Measurements from ENCODE around the gene ICOSLG.

Gene ICOSLG

GRCh38 chr21:44279354-44280260 is 38.9 kb upstream of the ICOSLG start:
- no peaks in the 10 kb centered on the region for H3K4me1 ChIP-seq (ENCODE audit: control insufficient read depth, insufficient read depth, low read length)
- H3K9me3 ChIP-seq (ENCODE audit: control insufficient read depth, low read length): no peaks in the 10 kb centered on the region
- peaks cover under 1% of the 10 kb centered on the region for H3K27me3 ChIP-seq (ENCODE audit: control insufficient read depth, insufficient read depth, low read length)
- no peak overlapping the region for H3K4me3 ChIP-seq (ENCODE audit: low read length)
- no peak overlapping the region for H3K9ac ChIP-seq (ENCODE audit: low read length)
- no peaks in the 10 kb centered on the region for H3K36me3 ChIP-seq (ENCODE audit: control insufficient read depth, insufficient read depth, low read length)

GRCh38 chr21:44275041-44275440 is 34.3 kb upstream of the ICOSLG start:
- Histone ChIP-seq H3K4me1 (ENCODE audit: control insufficient read depth, insufficient read depth, low read length) (no peaks in the 10 kb centered on the region), H3K4me3 (ENCODE audit: low read length) (no peak overlapping the region), H3K9me3 (ENCODE audit: control insufficient read depth, low read length) (no peaks in the 10 kb centered on the region), H3K36me3 (ENCODE audit: control insufficient read depth, insufficient read depth, low read length) (no peaks in the 10 kb centered on the region), H3K27me3 (ENCODE audit: control insufficient read depth, insufficient read depth, low read length) (no peaks in the 10 kb centered on the region), H3K9ac (ENCODE audit: low read length) (no peak overlapping the region)

DNA sequence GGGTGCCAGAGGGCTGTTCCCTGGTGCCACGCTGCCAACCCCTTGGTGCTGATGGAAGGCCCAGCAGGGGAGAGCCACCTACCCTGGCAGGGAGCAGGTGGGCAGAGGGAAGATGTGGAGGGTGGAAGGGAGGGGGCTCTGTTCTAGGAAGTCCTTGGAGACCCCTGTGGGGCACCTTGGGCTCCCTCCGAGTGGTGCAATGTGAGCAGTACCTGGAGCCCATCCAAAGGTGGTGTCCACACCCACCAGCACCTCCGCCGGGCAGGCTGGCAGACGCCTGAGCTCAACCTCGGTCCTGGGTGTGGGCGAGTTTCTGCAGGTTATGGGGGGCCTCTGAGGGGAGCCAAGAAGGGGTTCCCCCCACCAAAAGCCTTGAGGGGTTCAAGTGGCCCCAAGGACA is 32.3 kb upstream of the ICOSLG start:
- no peak overlapping the region for H3K4me3 ChIP-seq (ENCODE audit: low read length)
- H3K9me3 ChIP-seq (ENCODE audit: control insufficient read depth, low read length): no peaks in the 10 kb centered on the region
- H3K36me3 ChIP-seq (ENCODE audit: control insufficient read depth, insufficient read depth, low read length): no peaks in the 10 kb centered on the region
- H3K9ac ChIP-seq (ENCODE audit: low read length): no peak overlapping the region
- H3K27me3 ChIP-seq (ENCODE audit: control insufficient read depth, insufficient read depth, low read length): no peaks in the 10 kb centered on the region
- no peaks in the 10 kb centered on the region for H3K4me1 ChIP-seq (ENCODE audit: control insufficient read depth, insufficient read depth, low read length)

DNA sequence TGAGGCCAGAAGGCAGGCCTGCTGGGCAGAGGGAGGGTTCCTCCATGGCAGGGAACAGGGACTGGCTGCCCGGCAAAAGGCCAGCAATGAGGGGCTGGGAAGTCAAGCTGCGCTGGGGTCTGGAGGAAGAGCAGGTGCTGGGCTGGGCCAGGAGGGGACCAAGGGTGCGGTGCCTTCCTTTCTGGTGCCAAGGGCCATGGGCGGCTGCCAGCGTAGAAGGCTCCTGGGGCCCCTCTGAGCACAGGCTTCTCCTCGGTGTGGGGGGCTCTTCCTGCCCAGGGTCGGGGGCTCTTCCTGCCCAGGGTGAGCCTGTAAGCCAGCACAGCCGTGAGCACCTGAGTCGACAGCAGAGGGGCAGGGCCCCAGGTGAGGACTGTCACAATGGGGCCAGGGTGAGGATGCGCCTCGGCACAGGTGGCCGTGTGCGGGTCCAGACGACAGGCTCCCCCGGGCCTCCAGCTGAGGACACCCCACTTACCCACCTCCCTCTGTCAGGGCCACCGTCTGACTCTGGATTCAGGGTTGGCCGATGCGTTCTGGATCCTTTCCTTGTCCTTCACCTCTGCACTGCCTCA is 31.6 kb upstream of the ICOSLG start:
- H3K9ac ChIP-seq (ENCODE audit: low read length): no peak overlapping the region
- H3K4me3 ChIP-seq (ENCODE audit: low read length): no peak overlapping the region
- H3K9me3 ChIP-seq (ENCODE audit: control insufficient read depth, low read length): no peaks in the 10 kb centered on the region
- no peaks in the 10 kb centered on the region for H3K36me3 ChIP-seq (ENCODE audit: control insufficient read depth, insufficient read depth, low read length)
- H3K27me3 ChIP-seq (ENCODE audit: control insufficient read depth, insufficient read depth, low read length): no peaks in the 10 kb centered on the region
- H3K4me1 ChIP-seq (ENCODE audit: control insufficient read depth, insufficient read depth, low read length): no peaks in the 10 kb centered on the region

DNA sequence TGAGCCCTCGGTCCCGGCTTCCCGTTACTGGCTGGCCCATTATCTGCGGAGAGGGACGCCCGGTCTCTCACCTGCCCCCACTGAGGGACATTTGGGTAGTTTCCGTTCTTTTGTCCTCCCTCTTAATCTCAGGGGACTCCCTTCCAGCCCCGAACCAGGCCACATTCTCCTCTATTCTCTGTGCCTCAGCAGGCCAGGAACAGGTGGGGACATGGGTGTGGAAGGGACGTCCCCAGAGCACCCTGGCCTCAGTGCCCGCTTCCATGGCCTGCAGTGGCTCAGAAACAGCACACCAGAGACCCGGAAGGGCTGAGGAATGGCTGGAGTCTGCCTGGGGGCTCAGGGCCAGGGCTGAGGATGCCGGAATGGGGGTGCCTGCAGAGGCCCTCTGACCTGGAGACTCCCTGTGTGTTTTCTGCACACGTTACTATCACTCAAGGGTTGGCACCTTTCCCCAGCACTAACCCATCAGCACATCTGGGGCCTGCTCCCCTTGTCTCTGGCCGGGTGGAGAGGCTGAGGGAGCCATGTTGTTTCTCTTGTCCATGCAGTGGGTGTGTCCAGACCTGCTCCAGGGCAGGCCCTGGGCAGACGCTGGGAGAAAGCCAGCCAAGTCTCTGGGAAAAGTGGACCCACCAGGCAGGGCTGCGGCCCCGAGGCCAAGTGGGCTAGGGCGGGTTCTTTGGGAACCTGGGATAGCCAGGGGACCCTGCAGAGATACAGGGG is 31.0 kb upstream of the ICOSLG start:
- Histone ChIP-seq H3K36me3 (ENCODE audit: control insufficient read depth, insufficient read depth, low read length) (no peaks in the 10 kb centered on the region), H3K4me3 (ENCODE audit: low read length) (no peak overlapping the region), H3K4me1 (ENCODE audit: control insufficient read depth, insufficient read depth, low read length) (no peaks in the 10 kb centered on the region), H3K27me3 (ENCODE audit: control insufficient read depth, insufficient read depth, low read length) (no peaks in the 10 kb centered on the region), H3K9me3 (ENCODE audit: control insufficient read depth, low read length) (no peaks in the 10 kb centered on the region), H3K9ac (ENCODE audit: low read length) (no peak overlapping the region)

DNA sequence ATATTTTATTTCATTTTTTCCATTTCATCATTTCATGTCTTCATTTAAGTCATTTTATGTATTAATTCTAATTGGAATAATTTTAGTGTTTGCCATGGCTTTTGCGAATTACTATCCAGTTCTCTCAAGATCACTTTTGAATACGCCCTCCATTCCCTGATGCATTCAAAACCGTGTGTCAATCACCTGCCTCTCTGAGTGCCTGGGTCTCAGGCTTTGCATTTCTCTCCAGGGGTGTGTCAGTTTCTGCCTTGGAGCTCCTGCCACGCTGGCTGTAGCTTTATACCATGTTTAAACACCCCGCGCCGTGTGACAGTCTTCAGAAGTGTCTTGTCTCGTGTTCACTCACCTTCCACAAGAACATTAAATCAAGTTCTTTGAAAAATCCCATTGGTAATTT is 28.3 kb upstream of the ICOSLG start:
- H3K4me1 ChIP-seq (ENCODE audit: control insufficient read depth, insufficient read depth, low read length): no peaks in the 10 kb centered on the region
- no peak overlapping the region for H3K9ac ChIP-seq (ENCODE audit: low read length)
- H3K27me3 ChIP-seq (ENCODE audit: control insufficient read depth, insufficient read depth, low read length): no peaks in the 10 kb centered on the region

GRCh38 chr21:44267655-44268142 is 27.0 kb upstream of the ICOSLG start:
- H3K9ac ChIP-seq (ENCODE audit: low read length): no peak overlapping the region
- H3K4me3 ChIP-seq (ENCODE audit: low read length): no peak overlapping the region
- H3K4me1 ChIP-seq (ENCODE audit: control insufficient read depth, insufficient read depth, low read length): no peaks in the 10 kb centered on the region

More for the DNA sequence above, 28.3 kb upstream of the ICOSLG start:
- Histone ChIP-seq H3K36me3 (ENCODE audit: control insufficient read depth, insufficient read depth, low read length) (no peaks in the 10 kb centered on the region), H3K4me3 (ENCODE audit: low read length) (no peak overlapping the region), H3K9me3 (ENCODE audit: control insufficient read depth, low read length) (no peaks in the 10 kb centered on the region)

GRCh38 chr21:44265734-44266270 is 25.1 kb upstream of the ICOSLG start:
- H3K9me3 ChIP-seq (ENCODE audit: control insufficient read depth, low read length): no peaks in the 10 kb centered on the region
- H3K4me3 ChIP-seq (ENCODE audit: low read length): no peak overlapping the region
- H3K9ac ChIP-seq (ENCODE audit: low read length): no peak overlapping the region
- no peaks in the 10 kb centered on the region for H3K4me1 ChIP-seq (ENCODE audit: control insufficient read depth, insufficient read depth, low read length)
- no peaks in the 10 kb centered on the region for H3K27me3 ChIP-seq (ENCODE audit: control insufficient read depth, insufficient read depth, low read length)
- no peaks in the 10 kb centered on the region for H3K36me3 ChIP-seq (ENCODE audit: control insufficient read depth, insufficient read depth, low read length)

More at GRCh38 chr21:44267655-44268142, 27.0 kb upstream of the ICOSLG start:
- Histone ChIP-seq H3K27me3 (ENCODE audit: control insufficient read depth, insufficient read depth, low read length) (no peaks in the 10 kb centered on the region), H3K9me3 (ENCODE audit: control insufficient read depth, low read length) (no peaks in the 10 kb centered on the region), H3K36me3 (ENCODE audit: control insufficient read depth, insufficient read depth, low read length) (no peaks in the 10 kb centered on the region)

DNA sequence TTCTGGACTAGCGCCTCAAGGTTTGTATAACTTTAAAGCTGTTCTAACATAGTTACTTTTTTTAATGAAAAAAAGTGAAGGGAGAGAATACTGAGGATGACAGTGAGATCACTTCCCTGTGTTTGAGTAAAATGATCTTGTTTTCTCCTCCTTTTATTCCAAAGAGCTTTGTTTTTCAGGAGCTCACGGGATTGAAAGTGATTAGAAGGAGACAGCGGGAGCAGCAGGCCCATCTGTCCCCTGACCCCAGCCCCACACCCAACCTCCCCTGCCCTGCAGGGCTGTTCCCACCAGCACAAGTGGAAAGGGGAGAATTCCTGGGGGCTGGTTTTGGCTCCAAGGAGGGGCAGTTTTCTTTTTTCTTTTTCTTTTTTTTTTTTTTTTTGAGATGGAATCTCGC is 23.0 kb upstream of the ICOSLG start:
- Histone ChIP-seq H3K36me3 (ENCODE audit: control insufficient read depth, insufficient read depth, low read length) (no peaks in the 10 kb centered on the region), H3K4me3 (ENCODE audit: low read length) (no peak overlapping the region), H3K9me3 (ENCODE audit: control insufficient read depth, low read length) (no peaks in the 10 kb centered on the region)

DNA sequence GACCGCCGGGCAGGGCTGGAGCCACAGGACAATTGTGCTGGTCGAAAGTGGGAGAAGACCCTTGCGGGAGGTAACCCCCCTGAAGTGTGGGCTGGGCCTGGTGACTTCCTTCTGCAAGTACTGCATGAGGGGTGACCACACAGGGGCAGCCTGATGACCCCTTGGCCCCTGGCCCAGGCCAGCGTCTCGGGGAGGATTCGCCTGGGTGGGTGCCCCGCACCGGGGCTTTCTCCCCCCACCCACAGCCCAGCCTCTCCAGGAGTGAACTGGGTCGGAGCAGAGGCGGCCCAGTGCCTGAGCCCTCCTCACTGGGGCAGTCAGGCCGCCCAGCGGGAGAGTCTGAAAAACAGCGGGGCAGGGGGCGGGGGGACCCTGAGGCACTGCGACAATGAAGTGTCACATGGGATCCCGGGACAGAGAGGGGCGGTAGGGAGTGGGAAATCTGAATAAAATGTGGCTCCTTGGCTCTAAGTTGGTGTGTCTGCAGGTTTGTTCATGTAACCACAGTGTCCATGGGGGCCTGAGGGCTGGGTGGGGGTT is 22.5 kb upstream of the ICOSLG start:
- H3K27me3 ChIP-seq (ENCODE audit: control insufficient read depth, insufficient read depth, low read length): no peaks in the 10 kb centered on the region
- H3K4me1 ChIP-seq (ENCODE audit: control insufficient read depth, insufficient read depth, low read length): no peaks in the 10 kb centered on the region
- no peaks in the 10 kb centered on the region for H3K36me3 ChIP-seq (ENCODE audit: control insufficient read depth, insufficient read depth, low read length)
- H3K9ac ChIP-seq (ENCODE audit: low read length): no peak overlapping the region
- no peak overlapping the region for H3K4me3 ChIP-seq (ENCODE audit: low read length)
- no peaks in the 10 kb centered on the region for H3K9me3 ChIP-seq (ENCODE audit: control insufficient read depth, low read length)

More for the DNA sequence above, 23.0 kb upstream of the ICOSLG start:
- Histone ChIP-seq H3K4me1 (ENCODE audit: control insufficient read depth, insufficient read depth, low read length) (no peaks in the 10 kb centered on the region), H3K9ac (ENCODE audit: low read length) (no peak overlapping the region), H3K27me3 (ENCODE audit: control insufficient read depth, insufficient read depth, low read length) (no peaks in the 10 kb centered on the region)

DNA sequence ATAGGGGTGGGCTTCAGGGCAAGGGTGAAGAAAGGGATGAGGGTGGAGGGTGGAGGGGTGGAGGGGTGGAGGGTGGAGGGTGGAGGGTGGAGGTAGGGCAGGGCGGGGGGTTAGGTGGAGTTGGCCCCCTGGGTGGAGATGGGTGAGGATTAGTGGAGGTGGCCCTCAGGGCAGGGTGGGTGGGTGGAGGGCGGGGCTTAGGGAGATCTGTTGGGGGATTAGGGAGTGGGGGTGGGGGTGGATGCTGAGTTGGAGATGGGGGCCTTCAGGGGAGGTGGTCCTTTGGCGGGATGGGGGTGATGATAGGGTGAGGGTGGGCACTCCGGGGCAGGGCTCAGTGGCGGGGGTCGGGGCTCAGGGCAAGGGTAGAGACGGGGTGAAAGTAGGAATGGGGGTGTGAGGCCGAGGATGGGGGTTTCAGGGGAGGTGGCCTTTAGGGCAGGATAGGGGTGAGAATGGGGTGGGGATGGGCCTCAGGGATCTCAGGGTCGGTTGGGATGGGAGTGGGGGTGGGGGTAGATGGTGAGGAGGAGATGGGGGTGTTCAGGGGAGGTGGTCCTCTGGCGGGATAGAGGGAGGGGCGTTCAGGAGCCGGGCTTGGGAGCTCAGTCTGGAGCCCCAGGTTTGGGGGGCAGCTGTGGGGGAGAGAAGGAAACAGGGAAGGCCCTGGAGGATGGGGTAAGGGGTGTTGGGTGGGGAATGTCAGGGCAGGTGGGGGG is 21.8 kb upstream of the ICOSLG start:
- no peaks in the 10 kb centered on the region for H3K27me3 ChIP-seq (ENCODE audit: control insufficient read depth, insufficient read depth, low read length)
- no peaks in the 10 kb centered on the region for H3K9me3 ChIP-seq (ENCODE audit: control insufficient read depth, low read length)
- no peak overlapping the region for H3K9ac ChIP-seq (ENCODE audit: low read length)
- no peaks in the 10 kb centered on the region for H3K4me1 ChIP-seq (ENCODE audit: control insufficient read depth, insufficient read depth, low read length)
- no peak overlapping the region for H3K4me3 ChIP-seq (ENCODE audit: low read length)
- no peaks in the 10 kb centered on the region for H3K36me3 ChIP-seq (ENCODE audit: control insufficient read depth, insufficient read depth, low read length)
